GM12801 (cell line): ENCODE measurements around the gene KCNT1.

Source experiments
- TF ChIP-seq, protein P1 (sequence below): IDR thresholded peaks from one replicate; pipeline ENCODE4 v1.5.1; 2011; ENCODE audit warnings: control low read depth; ENCODE audit not compliant: insufficient read length; ENCODE audit errors: extremely low read depth

Gene KCNT1

DNA sequence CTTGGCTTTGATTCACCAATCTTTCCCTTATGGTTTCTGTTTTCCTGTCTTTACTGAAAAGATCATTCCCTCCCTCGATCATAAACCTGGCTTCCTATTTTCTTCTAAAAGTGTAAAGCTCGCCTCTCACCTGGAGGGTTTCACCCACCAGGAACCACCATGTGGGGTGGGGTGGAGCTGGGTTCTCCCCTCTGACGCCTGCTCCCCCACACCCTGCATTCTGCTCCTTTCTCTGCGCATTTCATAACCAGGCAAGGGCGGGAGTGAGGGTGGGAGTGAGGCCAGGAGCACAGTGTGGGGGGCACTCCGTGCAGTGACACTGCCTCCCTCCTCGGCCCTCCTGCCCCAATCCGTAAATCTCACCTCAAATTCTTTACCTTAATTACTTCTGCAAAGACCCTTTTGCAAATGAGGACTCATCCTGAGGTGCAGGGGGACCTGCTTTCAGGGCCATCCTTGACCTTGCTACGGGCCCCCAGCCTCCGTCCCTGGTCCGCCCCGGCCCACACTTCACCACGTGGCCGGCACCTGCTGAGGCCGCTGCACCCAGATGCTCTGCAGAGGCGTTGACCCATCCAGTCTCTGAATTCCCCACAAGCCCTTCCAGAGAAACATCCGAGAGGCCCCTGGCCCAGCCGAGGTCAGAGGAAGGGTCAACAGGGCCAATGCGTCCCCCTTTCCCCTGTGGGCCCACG is 59.3 kb downstream of the KCNT1 start:
- TF ChIP-seq, protein P1, sequence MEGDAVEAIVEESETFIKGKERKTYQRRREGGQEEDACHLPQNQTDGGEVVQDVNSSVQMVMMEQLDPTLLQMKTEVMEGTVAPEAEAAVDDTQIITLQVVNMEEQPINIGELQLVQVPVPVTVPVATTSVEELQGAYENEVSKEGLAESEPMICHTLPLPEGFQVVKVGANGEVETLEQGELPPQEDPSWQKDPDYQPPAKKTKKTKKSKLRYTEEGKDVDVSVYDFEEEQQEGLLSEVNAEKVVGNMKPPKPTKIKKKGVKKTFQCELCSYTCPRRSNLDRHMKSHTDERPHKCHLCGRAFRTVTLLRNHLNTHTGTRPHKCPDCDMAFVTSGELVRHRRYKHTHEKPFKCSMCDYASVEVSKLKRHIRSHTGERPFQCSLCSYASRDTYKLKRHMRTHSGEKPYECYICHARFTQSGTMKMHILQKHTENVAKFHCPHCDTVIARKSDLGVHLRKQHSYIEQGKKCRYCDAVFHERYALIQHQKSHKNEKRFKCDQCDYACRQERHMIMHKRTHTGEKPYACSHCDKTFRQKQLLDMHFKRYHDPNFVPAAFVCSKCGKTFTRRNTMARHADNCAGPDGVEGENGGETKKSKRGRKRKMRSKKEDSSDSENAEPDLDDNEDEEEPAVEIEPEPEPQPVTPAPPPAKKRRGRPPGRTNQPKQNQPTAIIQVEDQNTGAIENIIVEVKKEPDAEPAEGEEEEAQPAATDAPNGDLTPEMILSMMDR: no peak

DNA sequence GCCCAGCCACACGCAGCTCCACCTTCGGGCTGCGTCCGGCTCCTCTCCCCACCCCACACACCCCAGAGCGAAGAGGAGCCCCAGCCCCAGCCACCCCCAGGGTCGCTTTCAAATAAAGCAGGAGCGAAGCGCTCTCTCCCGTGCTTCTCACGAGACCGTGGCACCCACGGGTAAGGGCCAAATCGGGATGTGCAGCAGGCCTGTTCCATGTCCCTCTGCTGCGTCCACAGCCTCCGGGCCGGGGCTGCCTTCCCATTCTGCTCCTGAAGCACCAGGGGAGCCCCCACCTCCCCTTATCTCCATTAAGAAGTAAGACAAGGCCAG is 59.8 kb downstream of the KCNT1 start:
- TF ChIP-seq, protein P1: no peak

DNA sequence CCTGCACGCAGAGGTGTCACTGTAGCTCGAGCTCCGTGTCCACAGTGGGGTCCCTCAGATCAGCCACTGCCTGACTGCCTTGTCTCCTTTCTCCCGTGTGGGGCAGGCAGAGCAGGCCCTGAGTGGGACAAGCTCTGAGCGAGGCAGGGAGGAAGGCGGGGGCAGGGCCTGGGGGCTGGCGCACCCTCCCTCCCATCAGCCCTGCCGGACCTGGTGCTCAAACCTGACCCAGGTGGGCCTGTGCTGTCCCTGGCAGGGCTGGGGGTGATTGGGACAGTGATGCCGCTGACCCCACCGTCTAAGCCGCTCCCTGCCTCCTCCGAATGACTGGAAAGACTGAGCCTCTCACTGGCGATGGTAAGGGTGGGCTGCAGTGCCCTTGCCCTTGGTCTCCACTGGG is 60.9 kb downstream of the KCNT1 start:
- TF ChIP-seq, protein P1: no peak

DNA sequence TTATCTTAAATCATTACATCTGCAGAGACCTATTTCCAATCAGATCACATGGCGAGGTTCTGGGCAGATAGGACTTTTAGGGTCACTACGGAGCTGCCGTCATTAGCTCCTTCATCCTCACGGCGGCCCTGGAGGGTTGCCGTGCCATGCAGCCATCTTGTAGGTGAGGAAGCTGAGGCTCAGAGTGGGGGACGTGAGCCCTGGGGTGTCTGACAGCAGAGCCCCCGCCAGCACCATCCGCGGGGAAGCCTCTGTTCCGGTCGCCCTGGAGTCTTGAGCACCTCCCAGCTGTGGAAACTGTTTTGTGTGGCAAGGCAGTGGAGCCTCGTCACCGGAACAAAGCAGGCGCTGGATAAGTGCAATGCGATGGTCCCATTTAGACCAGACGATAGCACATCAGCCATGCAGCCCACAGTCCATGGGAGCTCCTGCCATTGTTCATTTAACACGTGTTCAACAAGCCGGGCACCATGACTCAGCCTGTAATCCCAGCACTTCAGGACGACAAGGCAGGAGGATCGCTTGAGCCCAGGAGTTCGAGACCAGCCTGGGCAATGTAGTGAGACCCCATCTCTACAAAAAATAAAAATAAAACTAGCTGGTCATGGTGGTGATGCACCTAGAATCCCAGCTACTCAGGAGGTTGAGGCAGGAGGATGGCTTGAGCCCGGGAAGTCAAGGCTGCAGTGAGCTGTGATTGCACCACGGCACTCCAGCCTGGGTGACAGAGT is 61.9 kb downstream of the KCNT1 start:
- TF ChIP-seq, protein P1: no peak

DNA sequence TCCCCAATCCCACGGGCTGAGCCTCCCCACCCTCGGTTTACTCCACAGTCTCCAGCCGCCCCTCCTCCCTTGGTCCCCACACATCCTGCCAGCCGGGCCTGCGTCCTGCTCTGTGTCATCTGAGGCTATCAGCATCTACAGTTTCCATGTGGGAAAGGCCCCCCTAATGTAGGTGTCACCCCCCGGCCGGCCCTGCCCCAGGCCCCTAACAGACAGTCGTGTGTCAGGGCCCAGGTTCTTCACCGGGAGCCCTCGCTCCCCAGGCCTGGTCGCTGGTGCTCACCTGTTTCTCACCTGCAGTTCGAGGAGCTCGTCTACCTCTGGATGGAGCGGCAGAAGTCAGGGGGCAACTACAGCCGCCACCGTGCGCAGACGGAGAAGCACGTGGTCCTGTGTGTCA is 62.7 kb downstream of the KCNT1 start:
- TF ChIP-seq, protein P1: no peak

DNA sequence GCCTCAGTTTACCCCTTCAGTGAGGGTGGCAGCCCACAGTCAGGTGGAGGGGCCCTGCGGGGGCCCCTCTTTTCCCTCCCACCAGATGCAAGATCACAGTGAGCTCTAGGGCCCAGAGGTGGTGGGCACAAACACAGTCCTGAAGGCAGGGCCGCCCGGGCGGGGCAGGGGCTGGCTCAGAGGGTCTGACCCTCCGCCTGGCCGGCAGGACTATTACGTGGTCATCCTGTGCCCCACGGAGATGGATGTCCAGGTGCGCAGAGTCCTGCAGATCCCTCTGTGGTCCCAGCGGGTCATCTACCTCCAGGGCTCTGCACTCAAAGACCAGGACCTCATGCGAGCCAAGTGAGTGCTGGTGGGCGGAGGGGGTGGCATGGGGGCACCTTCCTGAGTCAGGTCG is 63.4 kb downstream of the KCNT1 start:
- TF ChIP-seq, protein P1: no peak

DNA sequence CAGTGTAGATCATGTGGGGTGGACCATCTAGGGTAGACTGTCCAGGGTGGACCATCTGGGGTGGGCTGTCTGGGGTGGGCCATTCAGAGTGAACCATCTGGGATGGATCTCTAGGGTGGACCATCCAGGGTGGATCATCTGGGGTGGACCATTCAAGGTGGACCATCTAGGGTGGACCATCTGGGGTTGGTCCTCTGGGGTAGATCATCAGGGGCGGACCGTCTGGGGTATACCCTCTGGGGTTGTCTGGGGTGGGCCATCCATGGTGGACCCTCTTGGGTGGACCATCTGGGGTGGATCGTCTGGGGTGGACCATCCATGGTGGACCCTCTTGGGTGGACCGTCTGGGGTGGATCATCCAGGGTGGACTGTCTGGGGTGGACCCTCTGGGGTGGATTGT is 64.3 kb downstream of the KCNT1 start:
- TF ChIP-seq, protein P1: no peak
